Adrenal gland (tissue), 5 donors: Measurements from ENCODE around the gene C20orf141.

ENCODE experiments used
- POLR2A ChIP-seq, 2 donors: fragments of 450-650 bp; IDR thresholded peaks; one replicate each; pipeline ENCODE4 v1.6.1; 2017; ENCODE audit warnings: antibody characterized with exemption in 2 of 2, mild to moderate bottlenecking in 2 of 2, moderate library complexity in 1 of 2
- TF ChIP-seq, protein P1 (sequence below), 6 experiments: fragments of 450-650 bp in 4 of 6; fragments of 200-600 bp in 2 of 6; sonication (generic) in 1 of 6; IDR thresholded peaks; 1 replicate in 5 of 6; 2 replicates in 1 of 6; pipeline versions ENCODE4 v1.5.1 to v1.8.0; 2016 to 2021; ENCODE audit warnings: antibody characterized with exemption in 6 of 6, mild to moderate bottlenecking in 2 of 6, moderate library complexity in 1 of 6
- donor health status: DM: no; HTN: no; CAD: no.

- no peak for TF ChIP-seq POLR2A (IDR thresholded peaks at IDR 0.05)
- TF ChIP-seq, protein P1, sequence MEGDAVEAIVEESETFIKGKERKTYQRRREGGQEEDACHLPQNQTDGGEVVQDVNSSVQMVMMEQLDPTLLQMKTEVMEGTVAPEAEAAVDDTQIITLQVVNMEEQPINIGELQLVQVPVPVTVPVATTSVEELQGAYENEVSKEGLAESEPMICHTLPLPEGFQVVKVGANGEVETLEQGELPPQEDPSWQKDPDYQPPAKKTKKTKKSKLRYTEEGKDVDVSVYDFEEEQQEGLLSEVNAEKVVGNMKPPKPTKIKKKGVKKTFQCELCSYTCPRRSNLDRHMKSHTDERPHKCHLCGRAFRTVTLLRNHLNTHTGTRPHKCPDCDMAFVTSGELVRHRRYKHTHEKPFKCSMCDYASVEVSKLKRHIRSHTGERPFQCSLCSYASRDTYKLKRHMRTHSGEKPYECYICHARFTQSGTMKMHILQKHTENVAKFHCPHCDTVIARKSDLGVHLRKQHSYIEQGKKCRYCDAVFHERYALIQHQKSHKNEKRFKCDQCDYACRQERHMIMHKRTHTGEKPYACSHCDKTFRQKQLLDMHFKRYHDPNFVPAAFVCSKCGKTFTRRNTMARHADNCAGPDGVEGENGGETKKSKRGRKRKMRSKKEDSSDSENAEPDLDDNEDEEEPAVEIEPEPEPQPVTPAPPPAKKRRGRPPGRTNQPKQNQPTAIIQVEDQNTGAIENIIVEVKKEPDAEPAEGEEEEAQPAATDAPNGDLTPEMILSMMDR (IDR thresholded peaks at IDR 0.05): no peak
These were observed 20.6 kb downstream of the C20orf141 start for GRCh38 chr20:2835331-2835796.
